ENCODE measurements around the gene GRM7. TPM values are rescaled to one million over a fixed set of nuclear protein-coding genes. Genes with fewer than 3 reads are reported as not detected.

The GRM7 gene
- total RNA-seq, 1 experiment from 2014 or later = not detected

- DNase-seq (ENCODE audit: low spot score) = no peak
- H3K4me1 ChIP-seq (ENCODE audit: insufficient read depth, low read length, poor library complexity, severe bottlenecking) = no peaks in the 10 kb centered on the region
- ChIA-PET CTCF (no interaction called here), POLR2A (ENCODE audit: low non-redundant PET) (no interaction called here)
- no peaks in the 10 kb centered on the region for H3K9me3 ChIP-seq (ENCODE audit: low read depth, low read length, poor library complexity, severe bottlenecking)
- no peaks in the 10 kb centered on the region for H3K36me3 ChIP-seq (ENCODE audit: insufficient read depth, low read length, poor library complexity, severe bottlenecking)
- no peak overlapping the region for H3K4me3 ChIP-seq (ENCODE audit: low read depth, low read length, poor library complexity, severe bottlenecking)
- no peak overlapping the region for H3K27ac ChIP-seq (ENCODE audit: low read depth, low read length, poor library complexity, severe bottlenecking)
- no TSS peak for BruUV-seq (replicated peaks)
- intact Hi-C loops (cut with micrococcal nuclease; ENCODE audit: unreplicated experiment) = no loop called here
- H3K27me3 ChIP-seq (replicated peaks; ENCODE audit: insufficient read depth, low read depth, low read length, poor library complexity) = no peaks in the 10 kb centered on the region
- TF ChIP-seq, protein P1, sequence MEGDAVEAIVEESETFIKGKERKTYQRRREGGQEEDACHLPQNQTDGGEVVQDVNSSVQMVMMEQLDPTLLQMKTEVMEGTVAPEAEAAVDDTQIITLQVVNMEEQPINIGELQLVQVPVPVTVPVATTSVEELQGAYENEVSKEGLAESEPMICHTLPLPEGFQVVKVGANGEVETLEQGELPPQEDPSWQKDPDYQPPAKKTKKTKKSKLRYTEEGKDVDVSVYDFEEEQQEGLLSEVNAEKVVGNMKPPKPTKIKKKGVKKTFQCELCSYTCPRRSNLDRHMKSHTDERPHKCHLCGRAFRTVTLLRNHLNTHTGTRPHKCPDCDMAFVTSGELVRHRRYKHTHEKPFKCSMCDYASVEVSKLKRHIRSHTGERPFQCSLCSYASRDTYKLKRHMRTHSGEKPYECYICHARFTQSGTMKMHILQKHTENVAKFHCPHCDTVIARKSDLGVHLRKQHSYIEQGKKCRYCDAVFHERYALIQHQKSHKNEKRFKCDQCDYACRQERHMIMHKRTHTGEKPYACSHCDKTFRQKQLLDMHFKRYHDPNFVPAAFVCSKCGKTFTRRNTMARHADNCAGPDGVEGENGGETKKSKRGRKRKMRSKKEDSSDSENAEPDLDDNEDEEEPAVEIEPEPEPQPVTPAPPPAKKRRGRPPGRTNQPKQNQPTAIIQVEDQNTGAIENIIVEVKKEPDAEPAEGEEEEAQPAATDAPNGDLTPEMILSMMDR (conservative IDR thresholded peaks at IDR 0.05; ENCODE audit: low read depth, low read length) = no peak
- TF ChIP-seq EZH2 (IDR thresholded peaks at IDR 0.05; ENCODE audit: borderline replicate concordance, low read depth, low read length, poor library complexity, severe bottlenecking) = no peak
Observed at GRCh38 chr3:7576506-7576905, 715.6 kb downstream of the GRM7 start.

- ChIA-PET CTCF (no interaction called here), POLR2A (ENCODE audit: low non-redundant PET) (no interaction called here)
- no peak for DNase-seq (ENCODE audit: low spot score)
- Histone ChIP-seq H3K27me3 (replicated peaks; ENCODE audit: insufficient read depth, low read depth, low read length, poor library complexity) (no peaks in the 10 kb centered on the region), H3K36me3 (ENCODE audit: insufficient read depth, low read length, poor library complexity, severe bottlenecking) (no peaks in the 10 kb centered on the region), H3K4me3 (ENCODE audit: low read depth, low read length, poor library complexity, severe bottlenecking) (no peak overlapping the region), H3K9me3 (ENCODE audit: low read depth, low read length, poor library complexity, severe bottlenecking) (no peaks in the 10 kb centered on the region), H3K4me1 (ENCODE audit: insufficient read depth, low read length, poor library complexity, severe bottlenecking) (no peaks in the 10 kb centered on the region), H3K27ac (ENCODE audit: low read depth, low read length, poor library complexity, severe bottlenecking) (no peak overlapping the region)
- BruUV-seq (replicated peaks) = no TSS peak
- TF ChIP-seq EZH2 (IDR thresholded peaks at IDR 0.05; ENCODE audit: borderline replicate concordance, low read depth, low read length, poor library complexity, severe bottlenecking) = no peak
- TF ChIP-seq, protein P1 (conservative IDR thresholded peaks at IDR 0.05; ENCODE audit: low read depth, low read length) = no peak
- intact Hi-C loops (cut with micrococcal nuclease; ENCODE audit: unreplicated experiment) = no loop called here
Observed at GRCh38 chr3:7577513-7577912, 716.6 kb downstream of the GRM7 start.

- Histone ChIP-seq H3K27me3 (replicated peaks; ENCODE audit: insufficient read depth, low read depth, low read length, poor library complexity) (no peaks in the 10 kb centered on the region), H3K4me1 (ENCODE audit: insufficient read depth, low read length, poor library complexity, severe bottlenecking) (no peaks in the 10 kb centered on the region), H3K9me3 (ENCODE audit: low read depth, low read length, poor library complexity, severe bottlenecking) (no peaks in the 10 kb centered on the region), H3K36me3 (ENCODE audit: insufficient read depth, low read length, poor library complexity, severe bottlenecking) (no peaks in the 10 kb centered on the region), H3K27ac (ENCODE audit: low read depth, low read length, poor library complexity, severe bottlenecking) (no peak overlapping the region), H3K4me3 (ENCODE audit: low read depth, low read length, poor library complexity, severe bottlenecking) (no peak overlapping the region)
- CTCF ChIA-PET = no interaction called here
- intact Hi-C loops (cut with micrococcal nuclease; ENCODE audit: unreplicated experiment) = no loop called here
- BruUV-seq (replicated peaks) = no TSS peak
- TF ChIP-seq EZH2 (IDR thresholded peaks at IDR 0.05; ENCODE audit: borderline replicate concordance, low read depth, low read length, poor library complexity, severe bottlenecking) = no peak
- TF ChIP-seq, protein P1 (conservative IDR thresholded peaks at IDR 0.05; ENCODE audit: low read depth, low read length) = no peak
- POLR2A ChIA-PET (ENCODE audit: low non-redundant PET) = no interaction called here
- DNase-seq (ENCODE audit: low spot score) = no peak
Observed at GRCh38 chr3:7581831-7582230, 720.9 kb downstream of the GRM7 start.

Data from A673 (cell line).